ENCODE measurements around the gene HCCS. TPM values are rescaled to one million over a fixed set of nuclear protein-coding genes. Genes with fewer than 3 reads are reported as not detected.

Gene HCCS
- total RNA-seq (2014; rRNA removed; shearing (Covaris generic); ENCODE audit: low replicate concordance): 112 and 116 TPM in 2 replicates

- Histone ChIP-seq H3K4me3 (peak within 1 kb of the TSS; percentile 90), H3K9me3 (peaks cover 3% of the 10 kb centered on the region; the same call in 1 of the 2 replicates), H3K36me3 (peaks cover 36% of the 10 kb centered on the region), H3K27me3 (no peaks in the 10 kb centered on the region)
- DNase-seq: peak; percentile 87
These were observed at the start of gene HCCS for GRCh38 chrX:11111037-11111851. HCCS (plus strand) TSS chrX:11111332; CDS start chrX:11112061, 729 bp downstream.

DNA sequence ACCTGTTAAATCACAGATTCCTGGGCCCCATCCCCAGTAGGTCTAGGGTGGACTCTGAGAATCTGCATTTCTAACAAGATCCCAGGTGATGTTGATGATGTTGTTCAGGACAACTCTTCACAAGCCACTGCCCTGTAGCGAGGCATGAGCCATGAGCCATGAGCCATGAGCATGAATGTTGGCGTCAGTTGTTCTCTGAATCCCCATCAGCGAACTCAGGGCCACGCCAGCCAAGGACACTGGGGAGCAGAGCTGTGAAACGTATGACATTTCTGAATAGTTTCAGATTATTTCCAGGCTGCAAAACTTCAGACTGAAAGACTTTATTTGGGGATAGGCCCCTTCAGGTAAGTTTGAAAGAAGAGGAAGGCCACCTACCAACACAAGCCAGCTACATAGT lies 46.9 kb upstream of the HCCS start:
- Histone ChIP-seq H3K9me3 (no peaks in the 10 kb centered on the region; the same call in 1 of the 2 replicates), H3K27me3 (no peaks in the 10 kb centered on the region), H3K36me3 (no peaks in the 10 kb centered on the region), H3K4me3 (no peak overlapping the region)
- no peak for DNase-seq

DNA sequence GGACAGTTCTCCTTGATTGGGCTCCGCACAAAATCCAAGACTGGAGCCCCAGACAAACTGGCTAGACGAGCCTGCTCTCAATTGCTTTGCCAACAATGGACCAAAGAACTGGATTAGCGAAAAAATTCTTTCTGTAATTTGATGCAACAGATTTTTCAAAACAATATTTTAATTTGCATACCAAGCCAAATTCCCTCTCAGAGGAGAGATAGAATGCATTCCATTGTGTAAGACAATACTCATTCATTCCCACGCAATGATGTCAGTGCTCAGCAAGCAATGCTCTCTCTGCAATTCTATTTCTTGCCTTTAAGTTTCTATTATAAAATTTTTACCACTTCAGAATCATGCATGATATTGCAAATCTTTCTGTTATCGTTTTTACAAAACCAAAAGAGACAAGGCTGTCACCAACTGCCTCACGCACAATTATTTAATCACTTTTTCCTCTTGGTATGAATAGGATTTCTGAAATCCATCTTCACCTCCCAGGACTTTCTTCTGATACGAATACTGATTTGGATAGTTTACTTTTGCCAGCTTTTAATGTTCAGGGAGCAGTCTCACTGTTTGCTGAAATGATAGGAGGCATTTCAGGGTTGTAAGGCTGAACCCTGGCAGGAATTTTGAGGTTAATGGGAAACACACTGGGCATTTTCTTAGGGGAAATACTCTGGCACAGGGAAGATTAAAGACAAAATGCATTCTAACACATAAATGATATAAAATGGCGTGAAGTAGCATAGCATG lies 46.1 kb upstream of the HCCS start:
- peak; percentile 16 for DNase-seq
- Histone ChIP-seq H3K9me3 (no peaks in the 10 kb centered on the region; the same call in 1 of the 2 replicates), H3K36me3 (no peaks in the 10 kb centered on the region), H3K27me3 (no peaks in the 10 kb centered on the region), H3K4me3 (no peak overlapping the region)

DNA sequence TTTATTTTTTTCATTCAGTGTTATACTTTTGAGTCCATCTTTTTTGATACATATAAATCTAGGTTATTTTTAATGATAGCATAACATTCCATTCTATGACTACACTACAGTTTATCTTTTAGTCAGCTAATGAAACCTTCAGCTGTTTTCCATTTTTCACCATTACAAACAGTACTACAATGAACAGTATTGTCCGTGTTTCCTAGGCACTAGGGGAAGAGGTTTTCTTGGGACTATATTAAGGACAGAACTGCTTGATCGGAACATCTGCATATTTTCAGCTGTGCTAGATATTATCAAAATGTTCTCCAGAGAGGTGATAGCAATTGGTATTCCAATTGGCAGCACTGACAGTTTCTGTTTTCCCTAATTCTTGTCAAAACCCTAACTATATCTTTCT lies 44.3 kb upstream of the HCCS start:
- DNase-seq: no peak
- no peaks in the 10 kb centered on the region for H3K27me3 ChIP-seq
- H3K36me3 ChIP-seq: no peaks in the 10 kb centered on the region

GRCh38 chrX:11073381-11073780 lies 37.8 kb upstream of the HCCS start:
- no peaks in the 10 kb centered on the region for H3K36me3 ChIP-seq
- no peaks in the 10 kb centered on the region for H3K27me3 ChIP-seq
- no peaks in the 10 kb centered on the region for H3K9me3 ChIP-seq
- no peak for DNase-seq
- no peak overlapping the region for H3K4me3 ChIP-seq

More for the DNA sequence above, 44.3 kb upstream of the HCCS start:
- no peaks in the 10 kb centered on the region; the same call in 1 of the 2 replicates for H3K9me3 ChIP-seq
- H3K4me3 ChIP-seq: no peak overlapping the region

DNA sequence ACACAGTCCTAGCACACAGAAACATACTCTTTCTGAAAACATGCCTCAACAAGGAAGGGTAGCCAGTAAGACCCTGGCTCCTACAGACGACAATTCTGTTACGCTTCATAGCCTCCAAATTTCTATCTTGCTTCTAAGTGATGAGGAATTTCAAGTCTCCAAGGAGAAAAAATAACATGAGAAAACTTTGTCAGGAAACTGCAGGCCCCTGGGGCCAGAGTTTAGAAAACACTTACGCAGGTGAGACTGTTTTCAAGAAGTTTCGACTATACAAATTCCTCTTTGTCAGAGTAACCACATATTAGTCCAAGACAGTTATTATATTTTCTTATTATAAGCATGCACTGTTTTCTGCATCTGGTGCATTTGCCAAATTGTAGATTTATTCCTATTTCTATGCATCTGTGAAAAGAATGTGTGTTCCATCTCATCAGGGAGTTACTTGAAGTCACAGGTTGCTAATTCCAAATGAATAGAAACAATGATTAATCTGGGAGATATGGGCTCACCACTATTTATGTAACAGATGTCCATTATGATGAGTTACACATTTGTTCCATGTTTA lies 30.3 kb upstream of the HCCS start:
- no peaks in the 10 kb centered on the region for H3K9me3 ChIP-seq
- no peak overlapping the region for H3K4me3 ChIP-seq
- no peaks in the 10 kb centered on the region for H3K27me3 ChIP-seq
- DNase-seq: no peak
- H3K36me3 ChIP-seq: no peaks in the 10 kb centered on the region

DNA sequence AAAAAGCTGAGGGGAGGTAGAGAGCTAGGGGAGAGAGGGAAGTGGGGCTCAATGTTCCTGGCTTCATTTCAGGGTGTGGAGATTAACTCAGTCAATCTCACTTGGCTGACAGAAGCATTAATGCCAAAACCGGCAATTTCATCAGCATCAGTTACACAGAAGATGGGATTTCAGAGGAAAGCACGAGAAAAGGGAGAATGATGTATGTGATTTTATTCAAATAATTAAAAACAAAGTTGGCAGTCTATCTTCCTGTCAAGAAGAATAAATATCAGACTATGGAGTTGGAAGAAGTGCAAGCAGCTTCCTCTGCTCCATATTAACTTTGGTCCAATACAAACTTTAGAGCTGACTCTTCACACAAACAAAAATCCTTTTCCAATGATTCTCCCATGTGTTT lies 29.6 kb upstream of the HCCS start:
- H3K4me3 ChIP-seq: no peak overlapping the region
- no peaks in the 10 kb centered on the region for H3K9me3 ChIP-seq
- DNase-seq: no peak
- no peaks in the 10 kb centered on the region for H3K36me3 ChIP-seq
- H3K27me3 ChIP-seq: no peaks in the 10 kb centered on the region

- no peaks in the 10 kb centered on the region for H3K27me3 ChIP-seq
- no peaks in the 10 kb centered on the region for H3K36me3 ChIP-seq
- H3K9me3 ChIP-seq: no peaks in the 10 kb centered on the region; the same call in 1 of the 2 replicates
- DNase-seq: no peak
- no peak overlapping the region for H3K4me3 ChIP-seq
These were observed 25.8 kb upstream of the HCCS start for GRCh38 chrX:11085305-11085704.

DNA sequence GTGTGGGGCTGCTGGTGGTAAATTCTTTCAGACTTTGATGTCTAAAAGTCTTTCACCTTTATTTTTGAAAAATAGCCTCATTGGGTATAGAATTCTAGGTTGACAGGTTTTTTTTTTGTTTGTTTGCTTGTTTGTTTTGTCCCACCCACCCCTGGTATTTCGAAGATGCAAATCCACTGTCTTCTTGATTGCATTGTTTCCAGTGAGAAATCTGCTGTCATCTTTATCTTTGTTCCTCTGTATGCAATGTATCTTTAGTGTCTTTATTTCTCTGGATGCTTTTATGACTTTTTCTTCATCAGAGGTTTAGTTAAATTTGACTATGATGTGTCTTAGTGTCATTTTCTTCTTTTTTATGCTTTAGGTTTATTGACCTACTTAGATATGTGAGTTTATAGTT lies 21.3 kb upstream of the HCCS start:
- Histone ChIP-seq H3K4me3 (no peak overlapping the region), H3K9me3 (no peaks in the 10 kb centered on the region; the same call in none of the 2 replicates), H3K36me3 (no peaks in the 10 kb centered on the region), H3K27me3 (no peaks in the 10 kb centered on the region)
- DNase-seq: no peak

DNA sequence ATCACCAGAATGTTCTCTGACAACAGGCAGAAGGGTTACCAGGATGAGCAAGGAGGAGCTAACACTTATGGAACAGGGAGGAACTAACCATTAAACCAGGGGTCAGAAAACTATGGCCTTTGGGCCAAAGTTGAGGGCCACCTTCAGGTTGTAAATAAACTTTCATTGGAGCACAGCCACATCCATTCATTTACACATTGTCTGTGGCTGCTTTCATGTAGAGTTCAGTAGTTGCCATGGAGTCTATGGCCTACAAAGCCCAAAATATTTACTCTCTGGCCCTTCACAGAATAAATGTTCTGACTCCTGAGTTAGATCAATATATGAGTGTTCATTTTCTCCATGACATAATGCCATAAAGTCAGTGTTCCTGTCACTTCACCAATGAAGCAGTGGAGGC lies 13.2 kb upstream of the HCCS start:
- peaks cover 11% of the 10 kb centered on the region for H3K36me3 ChIP-seq
- no peak for DNase-seq

DNA sequence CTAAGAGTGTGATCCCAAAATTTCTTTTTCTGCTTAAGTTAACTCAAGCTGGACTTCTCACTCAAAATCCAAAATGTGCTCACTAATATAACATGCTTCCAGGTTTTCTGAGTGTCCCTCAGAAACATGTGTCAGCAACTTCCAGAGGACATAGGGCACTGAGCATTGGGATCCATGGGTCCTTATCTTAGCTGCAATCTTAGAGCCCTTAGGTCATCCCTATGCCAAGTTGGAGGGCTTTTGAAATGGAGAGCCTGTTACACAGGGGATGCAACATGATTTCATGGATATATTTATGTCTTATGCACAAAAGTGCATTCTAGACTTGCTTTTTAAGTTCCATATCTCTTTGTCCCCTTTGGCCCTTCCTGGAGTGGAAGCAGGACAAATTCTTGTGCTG lies 11.7 kb upstream of the HCCS start:
- peaks cover 11% of the 10 kb centered on the region for H3K36me3 ChIP-seq

More for the DNA sequence above, 13.2 kb upstream of the HCCS start:
- no peaks in the 10 kb centered on the region for H3K27me3 ChIP-seq
- no peak overlapping the region for H3K4me3 ChIP-seq
- H3K9me3 ChIP-seq: peaks cover 3% of the 10 kb centered on the region; the same call in 1 of the 2 replicates

DNA sequence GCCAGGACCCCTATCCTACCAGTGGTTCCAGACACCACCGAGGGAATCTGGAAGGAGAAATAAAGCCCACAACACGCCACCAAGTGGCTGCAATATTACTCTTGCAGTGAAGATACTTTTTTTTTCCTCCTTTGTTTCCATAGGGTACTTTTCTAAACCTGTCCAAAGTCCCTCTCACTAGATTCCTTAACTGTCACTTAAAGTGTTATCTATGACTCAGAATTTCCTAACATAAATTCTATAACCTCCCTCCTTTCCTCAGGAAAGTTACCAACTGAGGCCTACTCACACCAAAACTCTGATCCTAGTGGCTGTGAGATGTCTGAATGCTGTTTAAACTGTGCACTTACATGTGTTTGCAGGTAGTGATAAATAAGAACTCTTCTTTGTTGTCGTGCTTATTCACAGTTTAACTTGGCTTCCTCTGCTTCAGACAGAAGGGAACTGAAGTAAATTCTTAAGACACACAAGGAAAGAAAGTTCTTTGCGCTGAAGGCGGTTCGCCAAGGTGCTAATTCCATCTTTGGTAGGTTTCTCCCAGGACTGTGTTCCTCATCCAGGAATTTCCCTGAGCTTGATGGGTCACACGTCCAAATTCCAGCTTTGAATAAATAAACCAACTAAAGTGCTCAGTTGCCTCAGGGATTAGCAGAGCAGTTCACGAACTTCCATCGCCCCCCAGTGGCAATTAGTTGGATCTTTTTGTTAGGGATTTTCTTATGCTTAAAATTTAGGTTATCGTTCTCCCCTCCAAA lies 10.7 kb upstream of the HCCS start:
- Histone ChIP-seq H3K9me3 (peaks cover 3% of the 10 kb centered on the region; the same call in 1 of the 2 replicates), H3K4me3 (no peak overlapping the region), H3K36me3 (peaks cover 12% of the 10 kb centered on the region), H3K27me3 (no peaks in the 10 kb centered on the region)
- DNase-seq: peak; percentile 39

More for the DNA sequence above, 11.7 kb upstream of the HCCS start:
- peaks cover 3% of the 10 kb centered on the region; the same call in 1 of the 2 replicates for H3K9me3 ChIP-seq
- H3K4me3 ChIP-seq: no peak overlapping the region
- DNase-seq: no peak
- no peaks in the 10 kb centered on the region for H3K27me3 ChIP-seq

- no peaks in the 10 kb centered on the region for H3K27me3 ChIP-seq
- peaks cover 3% of the 10 kb centered on the region; the same call in 1 of the 2 replicates for H3K9me3 ChIP-seq
- no peak overlapping the region for H3K4me3 ChIP-seq
- no peak for DNase-seq
- peaks cover 15% of the 10 kb centered on the region for H3K36me3 ChIP-seq
These were observed 8.1 kb upstream of the HCCS start for GRCh38 chrX:11103006-11103405.

DNA sequence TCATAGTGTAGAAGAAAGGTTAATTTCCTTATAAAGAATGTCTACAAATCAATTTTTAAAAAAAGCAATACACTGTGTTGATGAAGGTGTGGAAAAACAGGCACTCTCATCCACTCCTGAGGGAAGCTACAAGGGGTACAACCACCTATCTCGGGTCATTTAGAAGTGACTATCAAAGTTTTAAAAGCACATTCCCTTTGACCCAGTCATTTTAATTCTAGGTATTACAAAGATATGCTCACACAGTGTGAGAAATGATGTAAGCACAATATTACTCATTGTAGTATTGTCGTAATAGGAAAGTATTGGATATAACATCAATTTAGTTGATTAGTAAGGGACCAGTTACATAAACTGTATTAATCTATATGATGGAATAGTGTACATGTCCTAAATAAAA lies 7.4 kb upstream of the HCCS start:
- no peak for DNase-seq
- Histone ChIP-seq H3K4me3 (no peak overlapping the region), H3K9me3 (peaks cover 3% of the 10 kb centered on the region; the same call in 1 of the 2 replicates), H3K36me3 (peaks cover 15% of the 10 kb centered on the region), H3K27me3 (no peaks in the 10 kb centered on the region)

DNA sequence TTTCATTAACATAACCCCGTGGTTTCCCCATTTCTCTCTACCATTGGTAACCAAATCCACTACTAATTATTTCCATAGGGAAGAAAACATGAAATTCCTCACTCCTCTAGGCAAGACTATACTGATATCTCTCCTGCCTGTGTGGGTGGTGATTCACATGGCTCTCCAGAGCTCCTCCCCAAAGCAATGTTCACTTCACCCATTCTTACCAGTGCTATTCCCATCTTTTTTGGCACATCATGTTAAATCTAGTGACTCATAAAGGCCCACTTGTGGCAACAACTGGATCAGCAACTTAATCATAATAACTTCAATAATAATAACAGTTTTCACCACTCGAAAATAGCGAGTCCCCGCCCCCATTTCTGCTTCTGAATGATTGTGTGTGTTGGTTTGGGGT lies 6.1 kb upstream of the HCCS start:
- Histone ChIP-seq H3K9me3 (peaks cover 6% of the 10 kb centered on the region), H3K36me3 (peaks cover 15% of the 10 kb centered on the region), H3K27me3 (no peaks in the 10 kb centered on the region), H3K4me3 (no peak overlapping the region)
- peak; percentile 44 for DNase-seq

- peaks cover 16% of the 10 kb centered on the region for H3K36me3 ChIP-seq
- peaks cover 3% of the 10 kb centered on the region; the same call in 1 of the 2 replicates for H3K9me3 ChIP-seq
- H3K27me3 ChIP-seq: no peaks in the 10 kb centered on the region
- no peak overlapping the region for H3K4me3 ChIP-seq
- no peak for DNase-seq
These were observed 2.7 kb upstream of the HCCS start for GRCh38 chrX:11108253-11108941.

All from MG63 (cell line).